Measurements from ENCODE around the gene CCDC192.

CCDC192 gene

GRCh38 chr5:127906562-127907204 is 203.5 kb downstream of the CCDC192 start:
- no peak overlapping the region for H3K4ac ChIP-seq (ENCODE audit: low read depth in 1 of 2, low read length in 2 of 2)
- WGBS, result 92% methylated on average over 1 of the region's 2 CpGs
- H3K27me3 ChIP-seq (ENCODE audit: control insufficient read depth in 1 of 2, insufficient read depth in 1 of 2, low read length in 2 of 2), result no peaks in the 10 kb centered on the region

GRCh38 chr5:127907907-127908306 is 204.7 kb downstream of the CCDC192 start:
- no peak overlapping the region for H3K4ac ChIP-seq (ENCODE audit: low read depth in 1 of 2, low read length in 2 of 2)
- H2AFZ ChIP-seq (ENCODE audit: low read depth, low read length), result no peak overlapping the region
- no peak overlapping the region for H2BK12ac ChIP-seq (ENCODE audit: low read length in 2 of 2)
- no peak overlapping the region for H3K23ac ChIP-seq (ENCODE audit: low read length in 2 of 2)
- no peak overlapping the region for H3K18ac ChIP-seq (ENCODE audit: low read depth in 1 of 2, low read length in 2 of 2)
- no peaks in the 10 kb centered on the region for H3K4me1 ChIP-seq (ENCODE audit: control insufficient read depth, insufficient read depth, low read depth, low read length)
- H3K9ac ChIP-seq (ENCODE audit: low read length), result no peak overlapping the region
- no peak overlapping the region for H3K14ac ChIP-seq (ENCODE audit: low read length in 2 of 2)
- no peak overlapping the region for H2BK15ac ChIP-seq (ENCODE audit: low read depth, poor library complexity, severe bottlenecking)
- H3K4me3 ChIP-seq (ENCODE audit: insufficient read depth in 1 of 2, low read depth in 1 of 2, low read length in 2 of 2), result no peak overlapping the region
- no peak overlapping the region for H2BK120ac ChIP-seq (ENCODE audit: low read depth, low read length)
- no peak for DNase-seq
- H4K8ac ChIP-seq (ENCODE audit: low read length), result no peak overlapping the region
- H3K27me3 ChIP-seq (ENCODE audit: control insufficient read depth in 1 of 2, insufficient read depth in 1 of 2, low read length in 2 of 2), result no peaks in the 10 kb centered on the region
- no peak overlapping the region for H3K4me2 ChIP-seq (ENCODE audit: low read length, poor library complexity, severe bottlenecking)
- no peaks in the 10 kb centered on the region for H3K79me1 ChIP-seq (replicated peaks; ENCODE audit: low read length, poor library complexity, severe bottlenecking)
- H3K9me3 ChIP-seq (ENCODE audit: control insufficient read depth, low read length), result no peaks in the 10 kb centered on the region
- no peak overlapping the region for H2AK5ac ChIP-seq (ENCODE audit: low read length, severe bottlenecking)
- WGBS, result 100% methylated on average over 2 of the region's 2 CpGs
- H4K91ac ChIP-seq (ENCODE audit: low read length), result no peak overlapping the region
- no peaks in the 10 kb centered on the region for H3K36me3 ChIP-seq (ENCODE audit: control insufficient read depth in 1 of 2, insufficient read depth in 2 of 2, low read depth in 1 of 2, low read length in 2 of 2)
- no peak overlapping the region for H2BK5ac ChIP-seq (ENCODE audit: low read depth, low read length, poor library complexity, severe bottlenecking)
- H3K27ac ChIP-seq (ENCODE audit: low read length, poor library complexity, severe bottlenecking), result no peak overlapping the region

More at GRCh38 chr5:127906562-127907204, 203.5 kb downstream of the CCDC192 start:
- Histone ChIP-seq H2BK120ac (ENCODE audit: low read depth, low read length) (no peak overlapping the region), H2BK5ac (ENCODE audit: low read depth, low read length, poor library complexity, severe bottlenecking) (no peak overlapping the region), H3K4me2 (ENCODE audit: low read length, poor library complexity, severe bottlenecking) (no peak overlapping the region), H3K18ac (ENCODE audit: low read depth in 1 of 2, low read length in 2 of 2) (no peak overlapping the region), H2AFZ (ENCODE audit: low read depth, low read length) (no peak overlapping the region), H3K27ac (ENCODE audit: low read length, poor library complexity, severe bottlenecking) (no peak overlapping the region), H2BK12ac (ENCODE audit: low read length in 2 of 2) (no peak overlapping the region), H3K23ac (ENCODE audit: low read length in 2 of 2) (no peak overlapping the region), H3K14ac (ENCODE audit: low read length in 2 of 2) (no peak overlapping the region), H2AK5ac (ENCODE audit: low read length, severe bottlenecking) (no peak overlapping the region), H3K9ac (ENCODE audit: low read length) (no peak overlapping the region), H2BK15ac (ENCODE audit: low read depth, poor library complexity, severe bottlenecking) (no peak overlapping the region), H3K4me3 (ENCODE audit: insufficient read depth in 1 of 2, low read depth in 1 of 2, low read length in 2 of 2) (no peak overlapping the region), H3K4me1 (ENCODE audit: control insufficient read depth, insufficient read depth, low read depth, low read length) (no peaks in the 10 kb centered on the region), H4K91ac (ENCODE audit: low read length) (no peak overlapping the region), H4K8ac (ENCODE audit: low read length) (no peak overlapping the region), H3K9me3 (ENCODE audit: control insufficient read depth, low read length) (no peaks in the 10 kb centered on the region), H3K79me1 (replicated peaks; ENCODE audit: low read length, poor library complexity, severe bottlenecking) (no peaks in the 10 kb centered on the region), H3K36me3 (ENCODE audit: control insufficient read depth in 1 of 2, insufficient read depth in 2 of 2, low read depth in 1 of 2, low read length in 2 of 2) (no peaks in the 10 kb centered on the region)
- DNase-seq, result no peak

GRCh38 chr5:127909066-127909465 is 205.9 kb downstream of the CCDC192 start:
- no peak overlapping the region for H3K4ac ChIP-seq (ENCODE audit: low read depth in 1 of 2, low read length in 2 of 2)
- H3K14ac ChIP-seq (ENCODE audit: low read length in 2 of 2), result no peak overlapping the region
- 41% methylated on average over 2 of the region's 3 CpGs for WGBS
- H2BK12ac ChIP-seq (ENCODE audit: low read length in 2 of 2), result peak overlapping the region in 1 of 2 experiments; percentile 2
- H4K8ac ChIP-seq (ENCODE audit: low read length), result no peak overlapping the region
- no peak overlapping the region for H3K9ac ChIP-seq (ENCODE audit: low read length)
- H3K18ac ChIP-seq (ENCODE audit: low read depth in 1 of 2, low read length in 2 of 2), result no peak overlapping the region
- no peaks in the 10 kb centered on the region for H3K79me1 ChIP-seq (replicated peaks; ENCODE audit: low read length, poor library complexity, severe bottlenecking)
- H4K91ac ChIP-seq (ENCODE audit: low read length), result no peak overlapping the region
- no peak overlapping the region for H3K23ac ChIP-seq (ENCODE audit: low read length in 2 of 2)
- no peaks in the 10 kb centered on the region for H3K27me3 ChIP-seq (ENCODE audit: control insufficient read depth in 1 of 2, insufficient read depth in 1 of 2, low read length in 2 of 2)
- no peak overlapping the region for H2BK5ac ChIP-seq (ENCODE audit: low read depth, low read length, poor library complexity, severe bottlenecking)
- H2AFZ ChIP-seq (ENCODE audit: low read depth, low read length), result no peak overlapping the region
- DNase-seq, result peak; percentile 37
- H3K4me2 ChIP-seq (ENCODE audit: low read length, poor library complexity, severe bottlenecking), result no peak overlapping the region
- no peak overlapping the region for H3K27ac ChIP-seq (ENCODE audit: low read length, poor library complexity, severe bottlenecking)
- H3K36me3 ChIP-seq (ENCODE audit: control insufficient read depth in 1 of 2, insufficient read depth in 2 of 2, low read depth in 1 of 2, low read length in 2 of 2), result no peaks in the 10 kb centered on the region
- no peaks in the 10 kb centered on the region for H3K9me3 ChIP-seq (ENCODE audit: control insufficient read depth, low read length)
- H2AK5ac ChIP-seq (ENCODE audit: low read length, severe bottlenecking), result no peak overlapping the region
- no peak overlapping the region for H2BK15ac ChIP-seq (ENCODE audit: low read depth, poor library complexity, severe bottlenecking)
- H2BK120ac ChIP-seq (ENCODE audit: low read depth, low read length), result no peak overlapping the region
- H3K4me1 ChIP-seq (ENCODE audit: control insufficient read depth, insufficient read depth, low read depth, low read length), result no peaks in the 10 kb centered on the region
- no peak overlapping the region for H3K4me3 ChIP-seq (ENCODE audit: insufficient read depth in 1 of 2, low read depth in 1 of 2, low read length in 2 of 2)

GRCh38 chr5:127909821-127910220 is 206.6 kb downstream of the CCDC192 start:
- Histone ChIP-seq H3K36me3 (ENCODE audit: control insufficient read depth in 1 of 2, insufficient read depth in 2 of 2, low read depth in 1 of 2, low read length in 2 of 2) (no peaks in the 10 kb centered on the region), H3K27ac (ENCODE audit: low read length, poor library complexity, severe bottlenecking) (no peak overlapping the region), H2AK5ac (ENCODE audit: low read length, severe bottlenecking) (no peak overlapping the region), H2BK120ac (ENCODE audit: low read depth, low read length) (no peak overlapping the region), H4K91ac (ENCODE audit: low read length) (no peak overlapping the region), H3K4me2 (ENCODE audit: low read length, poor library complexity, severe bottlenecking) (no peak overlapping the region), H2AFZ (ENCODE audit: low read depth, low read length) (no peak overlapping the region), H3K18ac (ENCODE audit: low read depth in 1 of 2, low read length in 2 of 2) (no peak overlapping the region), H3K4ac (ENCODE audit: low read depth in 1 of 2, low read length in 2 of 2) (no peak overlapping the region), H2BK5ac (ENCODE audit: low read depth, low read length, poor library complexity, severe bottlenecking) (no peak overlapping the region), H4K8ac (ENCODE audit: low read length) (no peak overlapping the region), H2BK15ac (ENCODE audit: low read depth, poor library complexity, severe bottlenecking) (no peak overlapping the region), H3K9ac (ENCODE audit: low read length) (no peak overlapping the region), H3K79me1 (replicated peaks; ENCODE audit: low read length, poor library complexity, severe bottlenecking) (no peaks in the 10 kb centered on the region), H3K14ac (ENCODE audit: low read length in 2 of 2) (no peak overlapping the region), H2BK12ac (ENCODE audit: low read length in 2 of 2) (no peak overlapping the region), H3K4me3 (ENCODE audit: insufficient read depth in 1 of 2, low read depth in 1 of 2, low read length in 2 of 2) (no peak overlapping the region), H3K4me1 (ENCODE audit: control insufficient read depth, insufficient read depth, low read depth, low read length) (no peaks in the 10 kb centered on the region), H3K9me3 (ENCODE audit: control insufficient read depth, low read length) (no peaks in the 10 kb centered on the region), H3K27me3 (ENCODE audit: control insufficient read depth in 1 of 2, insufficient read depth in 1 of 2, low read length in 2 of 2) (no peaks in the 10 kb centered on the region), H3K23ac (ENCODE audit: low read length in 2 of 2) (no peak overlapping the region)
- DNase-seq, result no peak
- WGBS, result 100% methylated on average over 1 of the region's 1 CpG

All from mesenchymal stem cell (in vitro differentiated cells and primary cell).